LNCaP clone FGC (cell line): ENCODE measurements around the gene FASN.
A peak's percentile ranks its signal among the peaks of the same experiment; 100 is the strongest.

Experiments
- DNase-seq: peaks from one replicate; pipeline ENCODE4 v3.0.0-alpha.2; 2011; ENCODE audit warnings: low read depth
- H3K4me3 ChIP-seq: 2 replicates; pipeline ENCODE4 v1.5.1; 2011; ENCODE audit warnings: mild to moderate bottlenecking, low read depth, low read length, control low read depth
- CTCF ChIP-seq: IDR thresholded peaks from 2 replicates; pipeline ENCODE4 v1.5.1; 2012; ENCODE audit warnings: mild to moderate bottlenecking; ENCODE audit not compliant: control insufficient read depth, insufficient read depth; ENCODE audit errors: extremely low read depth

Gene FASN

GRCh38 chr17:82065193-82065637 is 32.8 kb downstream of the FASN start:
- no peak for TF ChIP-seq CTCF
- no peak for DNase-seq
- peak overlapping the region; percentile 74 for H3K4me3 ChIP-seq

- H3K4me3 ChIP-seq, result peak overlapping the region; percentile 74
- DNase-seq, result no peak
- no peak for TF ChIP-seq CTCF
Measured at GRCh38 chr17:82064433-82065192, 33.4 kb downstream of the FASN start.

- peak overlapping the region; percentile 74 for H3K4me3 ChIP-seq
- peak; percentile 34 for DNase-seq
- no peak for TF ChIP-seq CTCF
Measured at GRCh38 chr17:82063424-82064415, 34.3 kb downstream of the FASN start.

GRCh38 chr17:82062984-82063368 is 35.1 kb downstream of the FASN start:
- no peak for TF ChIP-seq CTCF
- no peak for DNase-seq
- no peak overlapping the region for H3K4me3 ChIP-seq

GRCh38 chr17:82062076-82062983 is 35.7 kb downstream of the FASN start:
- 0 out of 2 replicates have a peak, but pooled peaks have one; percentile 0 for TF ChIP-seq CTCF
- no peak for DNase-seq
- H3K4me3 ChIP-seq, result no peak overlapping the region

GRCh38 chr17:82061047-82061925 is 36.8 kb downstream of the FASN start:
- no peak for TF ChIP-seq CTCF
- no peak overlapping the region for H3K4me3 ChIP-seq
- DNase-seq, result no peak
